ENCODE measurements around the gene ACTG1. TPM values are rescaled to one million over a fixed set of nuclear protein-coding genes. Genes with fewer than 3 reads are reported as not detected.

ACTG1 gene
- total RNA-seq, 1 donor = 8,913 TPM

- DNase-seq (ENCODE audit: low read depth in 2 of 3, low spot score in 2 of 3) = no peak
Measured at GRCh38 chr17:81518785-81519283, 6.2 kb upstream of the ACTG1 start.

GRCh38 chr17:81518113-81518784, 5.7 kb upstream of the ACTG1 start:
- no peak for DNase-seq (ENCODE audit: low read depth in 2 of 3, low spot score in 2 of 3)

GRCh38 chr17:81517339-81518112, 4.9 kb upstream of the ACTG1 start:
- DNase-seq (ENCODE audit: low read depth in 2 of 3, low spot score in 2 of 3) = no peak

- DNase-seq (ENCODE audit: low read depth in 2 of 3, low spot score in 2 of 3) = no peak
Measured at GRCh38 chr17:81517009-81517338, 4.4 kb upstream of the ACTG1 start.

- DNase-seq (ENCODE audit: low read depth in 2 of 3, low spot score in 2 of 3) = no peak
Measured at GRCh38 chr17:81516439-81516838, 3.8 kb upstream of the ACTG1 start.

GRCh38 chr17:81515530-81516041, 3.0 kb upstream of the ACTG1 start:
- no peak for DNase-seq (ENCODE audit: low read depth in 2 of 3, low spot score in 2 of 3)

GRCh38 chr17:81514739-81515529, 2.3 kb upstream of the ACTG1 start:
- DNase-seq (ENCODE audit: low read depth in 2 of 3, low spot score in 2 of 3) = peak in 2 of 3 donors; percentile 61 to 73

- no peak for DNase-seq (ENCODE audit: low read depth in 2 of 3, low spot score in 2 of 3)
Measured at GRCh38 chr17:81514489-81514738, 1.8 kb upstream of the ACTG1 start.

GRCh38 chr17:81513753-81514488, 1.3 kb upstream of the ACTG1 start:
- peak in 1 of 3 donors; percentile 27 for DNase-seq (ENCODE audit: low read depth in 2 of 3, low spot score in 2 of 3)

- peak in 2 of 3 donors; percentile 56 to 73 for DNase-seq (ENCODE audit: low read depth in 2 of 3, low spot score in 2 of 3)
Measured at GRCh38 chr17:81513372-81513752, 763 bp upstream of the ACTG1 start.

GRCh38 chr17:81511804-81512561, 616 bp downstream of the ACTG1 start:
- no peak for DNase-seq (ENCODE audit: low read depth in 2 of 3, low spot score in 2 of 3)

GRCh38 chr17:81511554-81511803, 1.1 kb downstream of the ACTG1 start:
- DNase-seq (ENCODE audit: low read depth in 2 of 3, low spot score in 2 of 3) = no peak

- DNase-seq (ENCODE audit: low read depth in 2 of 3, low spot score in 2 of 3) = no peak
Measured at GRCh38 chr17:81510785-81511553, 1.6 kb downstream of the ACTG1 start.

GRCh38 chr17:81509972-81510784, 2.4 kb downstream of the ACTG1 start:
- DNase-seq (ENCODE audit: low read depth in 2 of 3, low spot score in 2 of 3) = no peak

- peak in 2 of 3 donors; percentile 45 to 47 for DNase-seq (ENCODE audit: low read depth in 2 of 3, low spot score in 2 of 3)
Measured at GRCh38 chr17:81509207-81509971, 3.2 kb downstream of the ACTG1 start.

GRCh38 chr17:81508639-81509206, 3.9 kb downstream of the ACTG1 start:
- DNase-seq (ENCODE audit: low read depth in 2 of 3, low spot score in 2 of 3) = no peak

- DNase-seq (ENCODE audit: low read depth in 2 of 3, low spot score in 2 of 3) = no peak
Measured at GRCh38 chr17:81503619-81504018, 9.0 kb downstream of the ACTG1 start.
